Stimulated activated CD4-positive, alpha-beta T cell treated with anti-CD3 and anti-CD28 coated beads, Interleukin-4, amount 100 ng/mL, for 48 hours (primary cell): ENCODE data around the gene TUBB2A.
"Not testable (repeated sequence)": the region's sequence is repeated elsewhere in the genome, so short reads cannot be mapped to it uniquely, and the experiment has no call there.

Source experiments
- DNase-seq, 2 donors: peaks; one replicate each; pipeline ENCODE4 v3.0.0-alpha.2; 2020; ENCODE audit warnings: low read depth in 2 of 2

The TUBB2A gene

GRCh38 chr6:3181105-3181504 lies 23.8 kb upstream of the TUBB2A start:
- DNase-seq: no peak

GRCh38 chr6:3179945-3180344 lies 22.6 kb upstream of the TUBB2A start:
- not testable (repeated sequence) for DNase-seq

- DNase-seq: not testable (repeated sequence)
Measured at GRCh38 chr6:3178666-3179065, 21.3 kb upstream of the TUBB2A start.

GRCh38 chr6:3176562-3177355 lies 19.4 kb upstream of the TUBB2A start:
- DNase-seq: peak in 1 of 2 donors; percentile 37

- DNase-seq: no peak
Measured at GRCh38 chr6:3175715-3176402, 18.5 kb upstream of the TUBB2A start.

- not testable (repeated sequence) for DNase-seq
Measured at GRCh38 chr6:3173636-3174089, 16.3 kb upstream of the TUBB2A start.

- DNase-seq: not testable (repeated sequence)
Measured at GRCh38 chr6:3172789-3173188, 15.4 kb upstream of the TUBB2A start.

GRCh38 chr6:3171313-3172175 lies 14.2 kb upstream of the TUBB2A start:
- not testable (repeated sequence) for DNase-seq

- DNase-seq: not testable (repeated sequence)
Measured at GRCh38 chr6:3170676-3171075, 13.3 kb upstream of the TUBB2A start.

GRCh38 chr6:3168046-3168445 lies 10.7 kb upstream of the TUBB2A start:
- DNase-seq: not testable (repeated sequence)

GRCh38 chr6:3166535-3167225 lies 9.3 kb upstream of the TUBB2A start:
- not testable (repeated sequence) for DNase-seq

- DNase-seq: no peak
Measured at GRCh38 chr6:3165631-3166534, 8.5 kb upstream of the TUBB2A start.

- no peak for DNase-seq
Measured at GRCh38 chr6:3164388-3164787, 7.0 kb upstream of the TUBB2A start.

GRCh38 chr6:3163248-3163594 lies 5.9 kb upstream of the TUBB2A start:
- no peak for DNase-seq

GRCh38 chr6:3162565-3163247 lies 5.4 kb upstream of the TUBB2A start:
- DNase-seq: peak; percentile 32 to 38

GRCh38 chr6:3162067-3162497 lies 4.7 kb upstream of the TUBB2A start:
- no peak for DNase-seq

GRCh38 chr6:3159805-3160781 lies 2.7 kb upstream of the TUBB2A start:
- no peak for DNase-seq
